Ishikawa (cell line): ENCODE results near the gene GRXCR2.

Experiments
- CEBPB ChIP-seq: IDR thresholded peaks from 2 replicates; pipeline ENCODE4 v1.6.1; 2012
- CREB1 ChIP-seq: IDR thresholded peaks from 2 replicates; pipeline ENCODE4 v1.6.1; 2012; ENCODE audit warnings: low read depth
- EGR1 ChIP-seq: IDR thresholded peaks from 2 replicates; pipeline ENCODE4 v1.6.1; 2012
- EP300 ChIP-seq: IDR thresholded peaks from 2 replicates; pipeline ENCODE4 v1.6.1; 2012; ENCODE audit warnings: borderline replicate concordance
- FOXM1 ChIP-seq: IDR thresholded peaks from 2 replicates; pipeline ENCODE4 v1.6.1; 2012; ENCODE audit warnings: low read depth, borderline replicate concordance
- NFIC ChIP-seq: IDR thresholded peaks from 2 replicates; pipeline ENCODE4 v1.6.1; 2012
- RAD21 ChIP-seq: IDR thresholded peaks from 2 replicates; pipeline ENCODE4 v1.6.1; 2012; ENCODE audit warnings: low read depth
- TAF1 ChIP-seq: IDR thresholded peaks from 2 replicates; pipeline ENCODE4 v1.6.1; 2012; ENCODE audit warnings: low read depth, mild to moderate bottlenecking
- TCF12 ChIP-seq: IDR thresholded peaks from 2 replicates; pipeline ENCODE4 v1.6.1; 2012; ENCODE audit warnings: low read depth
- TEAD4 ChIP-seq: IDR thresholded peaks from 2 replicates; pipeline ENCODE4 v1.6.1; 2012
- YY1 ChIP-seq: IDR thresholded peaks from 2 replicates; pipeline ENCODE4 v1.6.1; 2012; ENCODE audit warnings: low read depth
- ZBTB7A ChIP-seq: IDR thresholded peaks from 2 replicates; pipeline ENCODE4 v1.6.1; 2012; ENCODE audit warnings: low read depth
- TF ChIP-seq, protein P1 (sequence below): IDR thresholded peaks from 2 replicates; pipeline ENCODE4 v1.6.1; 2012
- TF ChIP-seq, protein P2 (sequence below): IDR thresholded peaks from 2 replicates; pipeline ENCODE4 v1.6.1; 2012; ENCODE audit warnings: low read depth, mild to moderate bottlenecking
- TF ChIP-seq, protein P3 (sequence below): IDR thresholded peaks from 2 replicates; pipeline ENCODE4 v1.6.1; 2012

Gene GRXCR2

DNA sequence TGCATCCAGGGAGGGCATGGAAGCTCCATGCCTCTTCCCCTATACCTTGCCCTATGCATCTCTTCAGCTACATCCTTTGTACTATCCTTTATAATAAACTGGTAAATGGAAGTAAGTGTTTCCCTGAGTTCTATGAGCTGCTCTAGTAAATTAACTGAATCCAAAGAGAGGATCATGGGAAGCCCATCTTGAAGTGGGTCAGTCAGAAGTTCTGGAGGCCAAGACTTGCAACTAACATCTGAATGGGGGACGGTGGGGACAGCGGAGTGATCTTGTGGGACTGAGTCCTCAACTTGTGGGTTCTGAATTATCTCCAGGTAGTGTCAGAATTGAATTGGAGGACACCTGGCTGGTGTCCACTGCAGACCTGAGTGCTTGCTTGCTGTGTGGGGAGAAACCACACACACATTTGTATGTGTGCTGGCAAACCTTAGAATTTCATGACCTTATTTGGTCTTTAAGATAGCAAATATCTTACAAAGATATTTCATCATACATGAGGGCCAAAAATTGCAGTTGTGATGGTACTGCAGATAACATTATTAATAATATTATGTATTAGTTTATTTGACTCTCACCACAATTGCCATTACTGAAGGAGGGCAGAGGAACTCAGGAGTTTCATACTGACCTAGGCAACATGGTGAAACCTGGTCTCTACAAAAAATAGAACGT lies 32.2 kb downstream of the GRXCR2 start:
- TF ChIP-seq, protein P1, sequence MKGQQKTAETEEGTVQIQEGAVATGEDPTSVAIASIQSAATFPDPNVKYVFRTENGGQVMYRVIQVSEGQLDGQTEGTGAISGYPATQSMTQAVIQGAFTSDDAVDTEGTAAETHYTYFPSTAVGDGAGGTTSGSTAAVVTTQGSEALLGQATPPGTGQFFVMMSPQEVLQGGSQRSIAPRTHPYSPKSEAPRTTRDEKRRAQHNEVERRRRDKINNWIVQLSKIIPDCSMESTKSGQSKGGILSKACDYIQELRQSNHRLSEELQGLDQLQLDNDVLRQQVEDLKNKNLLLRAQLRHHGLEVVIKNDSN = no peak
- TF ChIP-seq, protein P2, sequence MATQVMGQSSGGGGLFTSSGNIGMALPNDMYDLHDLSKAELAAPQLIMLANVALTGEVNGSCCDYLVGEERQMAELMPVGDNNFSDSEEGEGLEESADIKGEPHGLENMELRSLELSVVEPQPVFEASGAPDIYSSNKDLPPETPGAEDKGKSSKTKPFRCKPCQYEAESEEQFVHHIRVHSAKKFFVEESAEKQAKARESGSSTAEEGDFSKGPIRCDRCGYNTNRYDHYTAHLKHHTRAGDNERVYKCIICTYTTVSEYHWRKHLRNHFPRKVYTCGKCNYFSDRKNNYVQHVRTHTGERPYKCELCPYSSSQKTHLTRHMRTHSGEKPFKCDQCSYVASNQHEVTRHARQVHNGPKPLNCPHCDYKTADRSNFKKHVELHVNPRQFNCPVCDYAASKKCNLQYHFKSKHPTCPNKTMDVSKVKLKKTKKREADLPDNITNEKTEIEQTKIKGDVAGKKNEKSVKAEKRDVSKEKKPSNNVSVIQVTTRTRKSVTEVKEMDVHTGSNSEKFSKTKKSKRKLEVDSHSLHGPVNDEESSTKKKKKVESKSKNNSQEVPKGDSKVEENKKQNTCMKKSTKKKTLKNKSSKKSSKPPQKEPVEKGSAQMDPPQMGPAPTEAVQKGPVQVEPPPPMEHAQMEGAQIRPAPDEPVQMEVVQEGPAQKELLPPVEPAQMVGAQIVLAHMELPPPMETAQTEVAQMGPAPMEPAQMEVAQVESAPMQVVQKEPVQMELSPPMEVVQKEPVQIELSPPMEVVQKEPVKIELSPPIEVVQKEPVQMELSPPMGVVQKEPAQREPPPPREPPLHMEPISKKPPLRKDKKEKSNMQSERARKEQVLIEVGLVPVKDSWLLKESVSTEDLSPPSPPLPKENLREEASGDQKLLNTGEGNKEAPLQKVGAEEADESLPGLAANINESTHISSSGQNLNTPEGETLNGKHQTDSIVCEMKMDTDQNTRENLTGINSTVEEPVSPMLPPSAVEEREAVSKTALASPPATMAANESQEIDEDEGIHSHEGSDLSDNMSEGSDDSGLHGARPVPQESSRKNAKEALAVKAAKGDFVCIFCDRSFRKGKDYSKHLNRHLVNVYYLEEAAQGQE = no peak
- TF ChIP-seq CEBPB (no peak), FOXM1 (no peak), NFIC (no peak), TEAD4 (no peak), EP300 (no peak), EGR1 (no peak), RAD21 (no peak), TAF1 (no peak), ZBTB7A (no peak), CREB1 (no peak), TCF12 (no peak), YY1 (no peak)
- TF ChIP-seq, protein P3, sequence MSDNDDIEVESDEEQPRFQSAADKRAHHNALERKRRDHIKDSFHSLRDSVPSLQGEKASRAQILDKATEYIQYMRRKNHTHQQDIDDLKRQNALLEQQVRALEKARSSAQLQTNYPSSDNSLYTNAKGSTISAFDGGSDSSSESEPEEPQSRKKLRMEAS = no peak

DNA sequence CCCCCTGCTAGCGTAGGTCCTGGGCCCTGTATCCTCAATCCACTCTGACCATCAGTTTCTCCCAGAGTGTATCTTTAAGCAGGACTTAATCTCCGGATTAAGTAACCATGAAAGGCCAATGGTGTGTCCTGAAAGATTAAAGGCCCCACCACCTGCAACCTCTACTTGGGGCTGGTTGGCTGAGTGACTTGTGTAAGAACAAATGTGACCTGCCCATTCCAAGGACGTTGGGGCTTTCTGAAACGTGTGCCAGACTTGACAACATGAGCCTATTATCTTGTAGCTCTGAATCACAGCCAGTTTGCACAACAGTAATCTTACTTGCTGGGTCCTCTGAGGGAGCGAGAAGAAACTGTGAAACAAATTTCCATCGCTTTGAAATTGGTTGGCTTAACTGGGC lies 34.5 kb downstream of the GRXCR2 start:
- TF ChIP-seq, protein P2 = no peak
- TF ChIP-seq CEBPB (no peak), EGR1 (no peak), FOXM1 (no peak), ZBTB7A (no peak), CREB1 (no peak), TAF1 (no peak), EP300 (no peak), TCF12 (no peak), YY1 (no peak), TEAD4 (no peak), RAD21 (no peak), NFIC (no peak)
- TF ChIP-seq, protein P3 = no peak
- TF ChIP-seq, protein P1 = no peak

DNA sequence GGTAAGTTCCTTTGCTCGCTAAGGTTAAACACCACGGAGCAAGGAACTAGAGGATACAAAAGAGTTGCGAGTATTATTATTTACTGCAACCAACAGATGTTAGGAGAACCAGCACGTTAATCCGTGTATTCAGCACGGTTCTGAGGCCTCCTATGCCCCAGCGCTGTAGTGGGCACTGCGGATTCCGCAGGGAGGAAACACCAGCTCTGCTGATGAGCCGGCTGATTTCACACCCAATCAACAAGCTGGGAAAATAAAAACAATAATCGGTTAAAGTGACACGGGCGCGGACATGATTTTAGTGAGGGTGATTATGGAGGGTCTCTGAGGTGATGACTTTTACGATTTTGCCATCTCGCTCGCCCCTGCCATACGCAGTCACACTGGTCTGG lies 37.0 kb downstream of the GRXCR2 start:
- TF ChIP-seq FOXM1 (no peak), TAF1 (no peak), ZBTB7A (no peak), RAD21 (no peak), CEBPB (no peak), TCF12 (no peak), TEAD4 (no peak), EP300 (no peak)
- TF ChIP-seq, protein P2 = no peak
- TF ChIP-seq, protein P1 = no peak
